ENCODE measurements around the gene OPRM1.

The OPRM1 gene

GRCh38 chr6:154261688-154262397, 222.8 kb downstream of the OPRM1 start:
- H3K4me3 ChIP-seq (ENCODE audit: low read depth, low read length): no peak overlapping the region
- no peak for TF ChIP-seq CTCF (IDR thresholded peaks at IDR 0.05; ENCODE audit: low read depth, low read length)
- H3K4me1 ChIP-seq: no peaks in the 10 kb centered on the region
- no peaks in the 10 kb centered on the region for H3K9me3 ChIP-seq
- no peaks in the 10 kb centered on the region for H3K36me3 ChIP-seq
- no peak for DNase-seq
- no peaks in the 10 kb centered on the region for H3K27me3 ChIP-seq

- no peak overlapping the region for H3K4me3 ChIP-seq (ENCODE audit: low read depth, low read length)
- peaks cover 2% of the 10 kb centered on the region for H3K4me1 ChIP-seq
- H3K36me3 ChIP-seq: no peaks in the 10 kb centered on the region
- H3K27me3 ChIP-seq: no peaks in the 10 kb centered on the region
- H3K9me3 ChIP-seq: no peaks in the 10 kb centered on the region
- no peak for TF ChIP-seq CTCF (IDR thresholded peaks at IDR 0.05; ENCODE audit: low read depth, low read length)
- DNase-seq: no peak
Measured at GRCh38 chr6:154266560-154267099, 227.6 kb downstream of the OPRM1 start.

GRCh38 chr6:154267508-154268106, 228.6 kb downstream of the OPRM1 start:
- Histone ChIP-seq H3K4me1 (peaks cover 2% of the 10 kb centered on the region), H3K9me3 (no peaks in the 10 kb centered on the region), H3K4me3 (ENCODE audit: low read depth, low read length) (no peak overlapping the region), H3K36me3 (no peaks in the 10 kb centered on the region), H3K27me3 (no peaks in the 10 kb centered on the region)
- no peak for DNase-seq
- TF ChIP-seq CTCF (IDR thresholded peaks at IDR 0.05; ENCODE audit: low read depth, low read length): no peak

GRCh38 chr6:154268486-154268885, 229.4 kb downstream of the OPRM1 start:
- no peaks in the 10 kb centered on the region for H3K36me3 ChIP-seq
- H3K27me3 ChIP-seq: no peaks in the 10 kb centered on the region
- peaks cover 2% of the 10 kb centered on the region for H3K4me1 ChIP-seq
- no peak overlapping the region for H3K4me3 ChIP-seq (ENCODE audit: low read depth, low read length)
- TF ChIP-seq CTCF (IDR thresholded peaks at IDR 0.05; ENCODE audit: low read depth, low read length): no peak
- H3K9me3 ChIP-seq: no peaks in the 10 kb centered on the region
- DNase-seq: no peak

- DNase-seq: no peak
- no peaks in the 10 kb centered on the region for H3K27me3 ChIP-seq
- no peaks in the 10 kb centered on the region for H3K36me3 ChIP-seq
- no peak overlapping the region for H3K4me3 ChIP-seq (ENCODE audit: low read depth, low read length)
- H3K4me1 ChIP-seq: peaks cover 2% of the 10 kb centered on the region
- no peak for TF ChIP-seq CTCF (IDR thresholded peaks at IDR 0.05; ENCODE audit: low read depth, low read length)
- H3K9me3 ChIP-seq: no peaks in the 10 kb centered on the region
Measured at GRCh38 chr6:154274168-154274567, 235.1 kb downstream of the OPRM1 start.
